GM13976 (cell line): ENCODE data around the gene VRTN.

Experiments
- DNase-seq: peaks from one replicate; pipeline ENCODE4 v3.0.0; 2012; ENCODE audit warnings: low spot score
- in situ Hi-C: fragments of 300-500 bp; cut with MboI; formaldehyde crosslinking; loops from one replicate; pipeline ENCODE4 v1.12.0; 2022; ENCODE audit warnings: low sequenced_read_pairs, mixed read lengths, inconsistent platforms; ENCODE audit not compliant: unreplicated experiment
- TF ChIP-seq, protein P1 (sequence below): IDR thresholded peaks from 2 replicates; pipeline ENCODE4 v1.5.1; 2012; ENCODE audit warnings: borderline replicate concordance, mild to moderate bottlenecking; ENCODE audit not compliant: insufficient read depth; ENCODE audit errors: extremely low read depth, missing control alignments, control extremely low read depth

The VRTN gene

DNA sequence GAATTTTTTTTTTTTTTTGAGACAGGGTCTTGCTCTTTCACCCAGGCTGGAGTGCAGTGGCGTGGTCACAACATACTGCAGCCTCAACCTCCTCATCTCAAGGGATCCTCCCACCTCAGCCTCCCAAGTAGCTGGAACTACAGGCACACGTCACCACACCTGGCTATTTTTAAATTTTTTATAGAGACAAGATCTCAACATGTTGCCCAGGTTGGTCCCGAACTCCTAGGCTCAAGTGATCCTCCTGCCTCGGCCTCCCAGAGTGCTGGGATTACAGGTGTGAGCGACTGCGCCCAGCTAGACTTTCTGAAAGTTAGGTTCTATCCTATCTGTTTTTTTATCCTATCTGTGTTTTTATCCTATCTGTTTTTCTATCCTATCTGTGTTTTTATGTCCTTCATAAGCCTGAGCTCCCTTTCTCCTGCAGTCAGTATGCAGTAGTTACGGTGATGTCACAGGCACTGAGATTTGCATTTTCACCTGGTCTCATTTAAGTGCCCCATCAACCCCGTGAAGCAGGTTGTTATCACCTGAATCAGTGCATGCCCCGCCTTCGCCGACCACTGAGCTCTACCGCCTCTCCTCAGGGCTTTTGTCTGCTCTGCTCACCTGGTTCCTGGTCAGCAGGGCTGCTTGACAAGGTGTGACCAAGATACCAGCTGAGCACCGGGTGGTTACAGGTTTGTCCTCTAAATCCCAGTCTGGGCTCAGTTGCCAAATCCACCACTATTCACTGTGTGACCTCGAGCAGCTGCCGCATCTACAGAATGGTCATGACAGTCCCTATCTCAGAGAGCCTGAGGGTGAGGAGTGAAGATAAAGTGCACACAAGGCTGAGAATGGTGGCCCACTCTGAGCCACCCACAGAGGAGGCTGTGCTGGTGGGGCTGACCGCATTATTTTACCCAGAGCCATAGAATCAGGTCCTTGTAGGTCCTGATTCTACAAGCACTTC is 44.6 kb downstream of the VRTN start:
- in situ Hi-C loops, result no loop called here
- no peak for DNase-seq
- TF ChIP-seq, protein P1, sequence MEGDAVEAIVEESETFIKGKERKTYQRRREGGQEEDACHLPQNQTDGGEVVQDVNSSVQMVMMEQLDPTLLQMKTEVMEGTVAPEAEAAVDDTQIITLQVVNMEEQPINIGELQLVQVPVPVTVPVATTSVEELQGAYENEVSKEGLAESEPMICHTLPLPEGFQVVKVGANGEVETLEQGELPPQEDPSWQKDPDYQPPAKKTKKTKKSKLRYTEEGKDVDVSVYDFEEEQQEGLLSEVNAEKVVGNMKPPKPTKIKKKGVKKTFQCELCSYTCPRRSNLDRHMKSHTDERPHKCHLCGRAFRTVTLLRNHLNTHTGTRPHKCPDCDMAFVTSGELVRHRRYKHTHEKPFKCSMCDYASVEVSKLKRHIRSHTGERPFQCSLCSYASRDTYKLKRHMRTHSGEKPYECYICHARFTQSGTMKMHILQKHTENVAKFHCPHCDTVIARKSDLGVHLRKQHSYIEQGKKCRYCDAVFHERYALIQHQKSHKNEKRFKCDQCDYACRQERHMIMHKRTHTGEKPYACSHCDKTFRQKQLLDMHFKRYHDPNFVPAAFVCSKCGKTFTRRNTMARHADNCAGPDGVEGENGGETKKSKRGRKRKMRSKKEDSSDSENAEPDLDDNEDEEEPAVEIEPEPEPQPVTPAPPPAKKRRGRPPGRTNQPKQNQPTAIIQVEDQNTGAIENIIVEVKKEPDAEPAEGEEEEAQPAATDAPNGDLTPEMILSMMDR, result no peak

DNA sequence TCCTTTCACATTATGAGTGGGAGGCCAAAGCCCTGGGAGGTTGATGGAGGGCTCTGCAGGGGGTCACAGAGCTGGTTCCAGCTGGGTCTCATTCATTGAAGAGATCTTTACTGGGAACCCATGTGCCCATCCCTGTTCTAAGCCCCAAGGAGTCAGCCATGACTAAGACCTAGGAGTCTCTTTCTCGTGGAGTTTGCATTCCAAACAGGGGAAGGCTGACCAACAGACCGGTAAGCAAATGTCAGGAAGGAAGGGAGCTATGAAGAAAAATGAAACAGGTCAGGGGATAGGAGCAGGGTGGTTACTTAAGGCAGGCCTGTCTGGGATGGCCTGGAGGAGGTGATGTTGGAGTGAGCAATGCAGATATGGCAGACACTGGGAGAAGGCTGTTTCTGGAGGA is 46.3 kb downstream of the VRTN start:
- TF ChIP-seq, protein P1, result no peak
- DNase-seq, result no peak
- in situ Hi-C loops, result no loop called here

DNA sequence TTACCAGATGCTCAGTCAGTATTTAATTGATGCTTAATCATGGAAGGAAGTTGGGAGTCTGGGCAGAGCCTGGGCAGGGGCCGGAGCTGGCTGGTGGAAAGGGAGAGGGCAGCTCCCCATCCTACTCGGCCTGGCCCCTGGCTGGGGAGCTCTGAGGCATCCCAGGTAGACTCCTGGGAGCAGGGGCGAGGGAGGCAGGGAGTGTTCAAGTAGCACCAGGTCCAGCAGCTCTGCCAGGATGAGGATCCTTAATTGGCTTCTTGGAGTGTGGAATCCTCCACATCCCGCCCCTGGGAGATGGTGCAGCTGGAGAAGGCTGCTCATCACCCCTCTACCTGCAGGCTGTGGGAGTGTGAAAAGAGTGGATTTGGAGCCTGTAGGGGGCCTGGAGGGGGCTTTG is 46.8 kb downstream of the VRTN start:
- TF ChIP-seq, protein P1, result no peak
- DNase-seq, result no peak
- in situ Hi-C loops, result no loop called here

DNA sequence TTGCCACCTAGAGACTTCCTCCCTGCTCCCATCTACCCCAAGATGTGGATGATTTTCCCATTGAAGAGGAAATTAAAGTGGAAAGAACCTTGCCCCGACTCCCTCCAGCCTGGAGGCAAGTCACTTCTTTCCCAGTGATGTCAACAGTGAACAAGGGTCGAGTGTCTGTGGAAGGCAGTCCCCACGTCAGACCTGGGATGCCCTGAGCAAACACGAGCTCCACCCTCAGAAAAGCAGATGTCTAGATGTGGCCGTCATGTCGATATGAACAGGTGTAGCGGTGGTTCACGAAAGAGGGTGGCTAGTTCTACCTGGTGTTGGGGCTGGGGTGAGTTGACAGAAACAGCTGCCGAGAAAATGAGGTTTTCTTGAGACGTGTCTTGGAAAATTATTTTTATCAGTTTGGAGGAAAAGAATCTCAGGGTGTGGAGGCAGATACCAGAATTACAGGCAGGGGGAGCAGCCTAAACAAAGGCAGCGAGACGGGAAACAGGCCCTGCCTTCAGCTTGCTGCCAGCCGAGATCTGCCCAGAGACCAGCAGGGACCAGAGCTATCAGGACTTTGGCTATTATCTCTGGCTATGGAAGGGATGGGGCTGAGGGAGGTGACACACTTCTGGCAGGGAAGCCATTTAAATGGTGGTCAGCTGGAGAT is 51.9 kb downstream of the VRTN start:
- no peak for DNase-seq
- in situ Hi-C loops, result no loop called here
- TF ChIP-seq, protein P1, result no peak

DNA sequence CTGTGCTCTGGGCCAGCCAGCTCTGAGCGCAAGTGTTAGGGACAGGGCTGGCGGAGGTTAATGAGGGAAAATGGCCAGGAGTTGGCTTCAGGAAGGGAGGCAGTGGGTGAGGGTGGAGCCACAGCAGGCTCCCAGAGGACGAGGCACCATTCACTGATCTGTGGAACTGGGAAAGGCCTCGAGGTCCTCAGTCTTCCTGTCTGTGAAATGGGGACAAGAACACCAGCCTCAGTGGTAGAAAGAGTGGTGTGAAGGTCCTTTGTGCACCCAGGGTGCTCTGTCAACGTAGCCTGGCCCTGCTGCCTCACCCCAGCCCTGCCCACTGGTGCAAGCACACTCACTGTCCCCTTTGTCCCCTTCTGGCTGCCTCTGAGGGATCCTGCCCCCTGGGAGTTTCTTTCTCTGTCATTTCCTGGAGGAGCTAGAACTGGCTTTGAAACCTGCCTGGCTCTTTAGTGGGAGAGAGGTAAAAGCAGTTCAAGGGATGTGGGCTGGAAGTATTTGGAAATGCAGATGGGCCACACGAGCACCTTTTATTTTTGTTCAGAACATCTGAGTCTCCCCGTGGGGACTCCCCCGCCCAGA is 52.7 kb downstream of the VRTN start:
- DNase-seq, result no peak
- in situ Hi-C loops, result no loop called here
- TF ChIP-seq, protein P1, result no peak

DNA sequence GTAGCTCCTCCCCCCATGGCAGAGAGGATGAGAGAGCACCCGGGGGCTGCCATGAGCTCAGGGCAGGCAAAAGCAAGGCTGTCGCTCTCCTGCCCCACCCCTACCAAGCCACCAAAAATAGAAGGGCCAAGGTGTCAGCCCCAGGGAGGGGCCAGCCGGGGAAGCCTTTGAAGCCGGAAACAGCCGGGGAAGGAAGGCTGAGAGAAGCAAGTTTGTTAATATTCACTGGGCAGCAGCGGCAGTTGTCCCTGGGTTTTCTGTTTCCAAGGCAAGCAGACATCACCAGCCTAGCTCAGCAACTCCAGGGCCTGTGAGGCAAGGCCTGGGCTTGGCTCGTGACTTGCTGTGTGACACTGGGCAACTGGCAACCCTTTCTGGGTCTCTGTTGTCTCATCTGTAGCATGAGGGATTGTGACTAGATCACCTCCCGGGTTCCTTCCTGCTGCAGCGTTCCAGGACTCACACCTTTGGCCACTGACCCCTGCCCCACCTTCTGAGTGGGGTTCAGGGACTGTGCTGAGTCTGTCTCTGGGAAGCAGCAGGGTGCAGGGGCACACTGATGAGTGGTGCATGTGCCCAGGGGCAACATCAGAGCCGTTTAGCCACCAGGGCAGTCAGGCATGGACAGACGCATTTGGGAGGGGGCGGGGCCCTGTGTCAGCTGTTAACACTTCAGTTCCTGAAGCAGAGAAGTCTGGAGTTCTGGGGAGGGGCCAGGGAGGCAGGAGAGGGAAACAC is 53.4 kb downstream of the VRTN start:
- in situ Hi-C loops, result no loop called here
- DNase-seq, result peak; percentile 87
- TF ChIP-seq, protein P1, result no peak
